Ecto neural progenitor cell (in vitro differentiated cells): ENCODE results near the gene PAPOLB.

Source experiments
- DNase-seq: peaks from one replicate; pipeline ENCODE4 v3.0.0-alpha.2; 2018; ENCODE audit warnings: low spot score

The PAPOLB gene

DNA sequence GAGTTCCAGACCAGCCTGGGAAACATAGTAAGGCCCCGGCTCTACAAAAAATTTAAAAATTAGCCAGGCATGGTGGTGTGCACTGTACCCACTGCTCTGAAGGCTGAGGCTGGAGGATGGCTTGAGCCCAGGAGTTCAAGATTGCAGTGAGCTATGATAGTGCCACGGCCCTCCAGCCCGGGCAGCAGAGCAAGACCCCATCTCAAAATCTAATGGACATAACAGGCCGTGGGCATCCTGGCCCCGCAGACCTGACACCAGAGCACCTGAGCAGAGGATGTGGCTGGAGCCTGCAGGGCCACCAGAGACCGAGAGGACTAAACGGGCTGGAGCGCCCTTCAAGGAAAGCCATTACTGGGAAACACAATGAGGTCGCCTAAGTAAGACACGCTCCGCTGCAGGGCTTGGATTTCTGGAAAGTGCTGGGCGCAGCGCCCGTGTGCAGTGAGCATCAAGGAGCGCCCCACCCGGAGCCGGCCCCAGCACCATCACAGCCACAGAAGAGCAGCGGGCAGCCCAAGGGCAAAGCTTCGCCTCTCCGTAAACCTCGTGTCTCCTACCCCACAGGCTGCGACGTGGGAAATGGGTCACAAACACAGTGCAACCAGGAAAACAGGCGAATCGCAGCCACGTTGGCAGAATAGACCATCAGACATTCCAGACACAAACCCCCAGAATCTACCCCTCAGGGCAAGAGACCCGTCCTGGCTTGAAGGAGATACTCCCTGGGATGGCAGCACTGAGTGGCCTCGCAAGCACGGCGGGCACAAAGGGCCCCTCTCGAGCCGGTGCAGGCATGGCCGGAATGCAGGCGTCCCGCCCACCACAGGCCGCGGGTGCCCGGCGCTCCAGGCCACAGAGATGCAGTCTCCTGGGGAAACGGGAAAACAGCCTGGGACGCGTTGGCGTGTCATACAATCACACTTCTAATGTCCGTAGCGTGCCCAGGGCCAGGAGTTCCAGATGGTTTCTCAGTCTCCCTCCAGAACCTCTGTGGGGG lies 16.8 kb upstream of the PAPOLB start:
- no peak for DNase-seq

DNA sequence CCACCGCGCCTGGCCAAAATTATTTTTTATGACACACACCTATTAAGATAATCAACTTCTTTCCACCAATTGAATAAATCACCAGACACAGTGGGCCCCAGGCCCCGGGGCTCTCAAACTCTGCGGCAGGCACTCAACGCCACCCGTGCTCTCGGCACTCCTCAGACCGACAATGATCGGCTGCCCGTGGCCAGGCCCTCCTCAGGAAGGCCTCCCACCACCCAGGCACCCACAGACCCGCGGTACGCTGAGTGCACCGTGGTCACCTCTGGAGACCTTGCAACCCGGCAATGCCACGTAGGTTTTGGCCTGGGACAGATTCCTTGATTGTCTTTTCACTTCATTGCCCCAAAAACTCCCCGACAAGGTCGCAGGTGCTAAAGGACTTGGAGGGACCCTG lies 14.8 kb upstream of the PAPOLB start:
- no peak for DNase-seq

DNA sequence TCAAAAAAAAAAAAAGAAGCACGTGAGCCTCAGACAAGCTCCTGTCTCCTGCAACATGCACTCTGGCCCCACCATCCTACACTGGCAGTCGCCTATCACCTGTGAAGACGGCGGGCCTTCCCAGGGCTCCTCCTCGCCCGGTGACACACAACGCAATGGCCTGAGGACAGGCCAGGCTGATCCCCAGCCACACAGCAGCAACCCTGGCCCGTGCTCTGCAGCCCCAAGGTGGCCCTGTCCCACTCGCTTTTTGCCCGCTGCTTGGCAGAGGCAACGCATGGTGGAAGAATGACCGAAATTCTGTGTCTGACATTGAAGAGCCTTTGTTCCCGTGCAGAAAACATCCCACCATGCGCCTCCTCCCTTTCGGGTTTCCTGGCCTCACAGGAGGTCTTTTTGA lies 13.6 kb upstream of the PAPOLB start:
- DNase-seq: no peak

DNA sequence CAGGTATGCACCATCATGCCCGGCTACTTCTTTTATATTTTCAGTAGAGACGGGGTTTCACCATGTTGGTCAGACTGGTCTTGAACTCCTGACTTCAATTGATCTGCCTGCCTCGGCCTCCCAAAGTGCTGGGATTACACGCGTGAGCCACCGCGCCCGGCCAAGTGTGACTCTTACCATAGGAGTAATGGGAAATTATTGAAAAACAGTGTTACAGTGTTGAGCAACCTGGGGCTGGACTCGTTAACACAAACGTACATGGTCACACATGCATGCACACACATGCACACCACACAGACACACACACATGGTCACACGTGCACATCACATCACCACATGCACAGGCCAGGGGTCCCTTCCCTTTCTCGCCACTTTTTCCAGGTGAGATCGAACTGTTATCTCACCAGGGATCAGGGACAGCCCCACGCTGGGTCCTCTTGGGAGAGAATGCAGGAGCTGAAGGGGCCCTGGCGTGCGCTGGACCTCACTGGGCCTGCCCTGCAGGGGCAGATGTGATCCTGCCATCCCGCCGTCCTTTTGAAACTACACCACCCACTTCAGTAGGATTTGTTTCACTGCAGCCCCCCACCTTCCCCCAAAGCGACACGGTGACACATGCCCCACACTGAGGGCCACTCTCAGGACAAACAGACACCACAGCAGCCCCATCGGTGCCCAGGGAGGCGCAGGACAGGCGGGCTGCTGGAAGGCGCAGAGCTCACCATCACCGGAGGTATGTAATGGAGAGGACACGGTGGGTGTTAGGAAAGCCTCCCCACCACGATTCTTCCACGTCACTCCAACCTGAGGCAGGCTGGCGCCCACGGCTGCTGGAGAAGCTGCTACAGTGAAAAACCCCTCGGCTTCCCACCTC lies 11.5 kb upstream of the PAPOLB start:
- DNase-seq: no peak

DNA sequence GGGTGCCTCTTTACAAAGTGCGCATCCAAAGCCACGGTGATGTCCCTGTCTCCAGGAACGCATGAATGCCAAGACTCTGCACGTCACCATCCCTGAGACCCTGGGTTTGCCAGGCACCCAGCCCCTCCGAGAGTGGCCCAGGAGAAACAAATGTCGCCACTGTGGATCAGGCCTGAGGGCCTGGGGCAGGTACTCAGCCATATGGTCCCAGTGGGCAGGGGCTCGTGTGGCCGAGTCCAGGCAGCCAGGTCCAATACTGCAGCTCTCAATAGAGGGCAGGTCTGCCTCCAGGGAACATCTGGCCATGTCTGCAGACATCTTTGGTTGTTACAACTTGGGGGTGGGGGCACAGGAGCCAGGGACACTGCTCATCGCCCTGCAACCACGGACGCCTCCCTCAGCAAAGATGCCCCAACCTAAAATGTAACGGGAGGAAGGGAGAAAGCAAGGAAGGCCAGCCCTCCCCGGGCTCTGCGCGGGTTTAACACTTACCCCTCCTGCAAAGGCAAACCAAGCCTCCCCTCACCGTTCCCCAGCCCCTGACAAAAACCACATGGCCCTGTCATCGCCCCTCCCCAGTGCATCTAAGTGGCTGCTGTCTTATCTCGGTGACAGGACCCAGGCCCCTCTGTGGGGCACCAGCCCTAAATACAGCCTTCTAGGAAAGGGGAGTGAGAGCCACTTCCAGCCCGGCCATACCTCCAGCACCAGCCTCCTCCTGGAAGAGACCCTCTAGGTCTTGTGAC lies 10.3 kb upstream of the PAPOLB start:
- no peak for DNase-seq

DNA sequence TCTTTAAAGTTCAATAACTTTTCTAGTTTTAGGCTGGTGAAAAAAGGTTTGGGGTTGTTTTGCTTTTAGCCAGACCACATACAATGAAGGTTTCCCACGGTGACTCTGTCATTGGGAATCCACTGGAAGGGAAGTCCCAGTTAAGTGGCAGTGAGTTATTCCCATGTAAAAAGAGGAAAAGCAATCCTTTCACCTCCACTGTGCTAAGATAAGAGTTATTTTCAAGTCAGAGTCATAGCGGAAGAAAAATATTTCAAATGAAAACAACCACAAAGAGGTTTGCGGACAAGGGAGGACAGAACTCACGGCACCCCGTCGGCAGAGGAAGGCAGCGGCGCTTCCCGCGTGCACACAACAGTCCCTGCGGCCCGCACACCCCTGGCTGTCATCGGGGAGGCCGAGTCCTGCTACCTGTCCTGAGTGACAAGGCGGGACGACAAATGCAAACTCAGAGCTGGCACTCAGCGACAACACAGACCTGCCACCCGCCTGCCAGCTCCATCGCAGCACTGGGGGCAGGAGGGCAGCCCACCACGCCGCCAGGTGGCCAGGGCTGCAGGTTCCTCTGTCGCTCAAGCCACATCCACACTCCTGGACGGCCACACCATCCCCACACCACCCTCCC lies 9.3 kb upstream of the PAPOLB start:
- DNase-seq: no peak

DNA sequence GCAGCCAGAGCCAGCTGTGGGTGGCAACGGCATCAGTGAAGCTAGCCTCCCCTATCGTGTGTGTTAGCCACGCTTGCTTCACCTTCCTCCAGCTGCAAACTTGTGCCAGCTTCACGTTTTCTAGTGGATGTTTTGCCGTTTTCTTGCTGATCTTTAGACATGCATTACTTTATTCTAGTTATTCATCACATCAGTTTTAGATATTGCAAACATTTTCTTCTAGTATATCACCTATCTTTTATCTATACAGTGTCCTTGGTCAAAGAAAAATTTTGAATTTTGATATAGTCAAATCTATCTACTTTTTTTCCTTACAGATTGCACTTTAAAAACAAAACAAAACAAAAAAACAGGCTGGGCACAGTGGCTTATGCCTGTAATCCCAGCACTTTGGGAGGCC lies 6.7 kb upstream of the PAPOLB start:
- no peak for DNase-seq

DNA sequence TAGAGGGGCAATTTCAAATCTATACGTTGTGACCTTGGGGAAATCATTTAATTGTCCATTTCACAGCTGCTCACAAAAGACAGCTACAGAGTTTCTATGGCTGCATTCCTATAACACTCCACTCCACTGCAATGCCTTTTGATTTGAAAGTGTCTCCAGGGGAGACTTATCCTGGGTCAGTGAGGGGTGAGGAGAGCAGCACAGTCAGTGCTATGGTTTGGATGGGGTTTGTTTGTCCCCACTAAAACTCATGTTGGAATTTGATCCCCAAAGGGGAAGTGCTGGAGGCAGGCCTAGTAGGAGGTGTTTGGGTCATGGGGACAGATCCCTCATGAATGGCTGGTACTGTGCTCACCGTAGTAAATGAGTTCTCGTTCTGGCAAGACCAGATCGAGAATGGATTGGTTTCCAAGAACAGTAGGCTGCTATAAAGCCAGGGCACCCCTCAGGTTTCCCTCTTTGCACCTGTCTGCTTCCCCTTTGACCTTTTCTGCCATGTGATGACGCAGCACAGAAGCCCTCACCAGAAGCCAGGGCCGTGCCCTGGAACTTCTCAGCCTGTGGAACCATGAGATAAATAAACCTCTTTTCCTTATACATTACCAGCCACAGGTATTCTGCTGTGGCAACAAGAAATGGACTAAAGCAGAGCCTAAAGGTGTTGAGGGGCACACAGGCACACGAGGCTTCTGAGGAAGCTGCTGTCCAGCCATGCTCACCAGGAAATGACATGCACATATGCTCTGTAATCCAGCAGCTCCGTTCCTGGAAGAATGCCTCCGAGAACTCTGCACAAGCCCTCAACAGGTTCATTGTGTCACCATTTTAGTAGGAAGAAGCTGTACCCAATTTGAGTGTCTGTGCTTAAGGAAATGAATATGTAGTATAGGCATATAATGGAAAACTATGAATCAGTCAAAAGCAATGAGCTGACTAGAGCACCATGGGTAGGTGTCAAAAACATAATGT lies 5.0 kb upstream of the PAPOLB start:
- no peak for DNase-seq

DNA sequence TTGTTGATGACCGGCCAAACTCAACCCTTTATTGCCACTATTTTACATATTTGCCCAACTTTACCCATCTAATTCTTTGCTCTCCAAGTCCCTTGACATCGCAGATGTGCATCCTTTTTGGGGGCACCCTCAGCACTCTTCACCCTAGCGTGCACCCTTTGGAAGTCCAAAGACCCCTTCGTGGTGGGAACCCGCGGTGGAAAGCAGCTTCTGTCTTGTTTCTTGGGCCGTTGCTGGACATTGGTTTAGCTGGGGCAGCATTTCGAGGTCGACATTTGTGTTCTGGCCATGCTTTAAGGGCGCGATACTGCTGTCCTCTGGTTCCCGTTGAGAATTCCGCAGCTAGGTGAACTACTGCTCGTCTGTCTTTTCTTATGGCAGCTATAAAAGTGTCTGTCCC lies 326 bp upstream of the PAPOLB start:
- no peak for DNase-seq

DNA sequence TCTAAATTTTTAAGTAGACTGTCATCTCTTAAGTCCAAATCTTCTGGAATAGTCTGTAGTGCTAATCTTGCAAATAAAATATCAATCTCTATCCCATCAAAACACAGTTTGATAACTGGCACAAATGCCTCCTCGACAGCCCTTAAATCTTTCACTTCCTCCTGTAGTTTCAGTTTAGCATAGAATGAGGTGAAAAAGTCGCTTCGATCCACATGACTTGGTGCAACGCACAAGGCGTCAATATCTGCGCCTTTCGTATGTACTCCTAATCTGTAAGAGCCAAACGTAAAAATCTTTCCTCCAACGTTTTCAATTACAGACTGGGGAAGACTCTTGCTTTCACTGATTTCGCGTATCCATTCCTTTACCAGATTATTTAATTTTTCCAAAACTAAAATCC lies 603 bp downstream of the PAPOLB start:
- no peak for DNase-seq

DNA sequence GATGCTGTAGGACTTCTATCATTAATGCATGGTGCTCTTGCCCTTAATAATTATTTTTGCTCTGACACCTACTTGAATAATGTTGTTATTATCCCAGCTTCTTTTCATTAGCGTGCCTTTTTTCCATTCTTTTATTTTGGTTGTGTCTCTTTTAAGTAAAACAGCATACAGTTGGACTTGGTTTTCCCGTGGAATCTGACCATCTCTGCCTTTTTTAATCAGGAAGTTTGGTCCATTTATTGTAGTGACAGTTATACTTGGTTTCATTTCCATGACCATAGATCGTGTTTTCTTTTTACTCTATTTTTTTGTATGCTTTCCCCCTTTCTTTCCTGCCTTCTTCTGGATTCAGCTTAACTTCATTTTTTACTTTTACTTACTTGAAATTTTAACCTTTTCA lies 4.6 kb downstream of the PAPOLB start:
- no peak for DNase-seq

DNA sequence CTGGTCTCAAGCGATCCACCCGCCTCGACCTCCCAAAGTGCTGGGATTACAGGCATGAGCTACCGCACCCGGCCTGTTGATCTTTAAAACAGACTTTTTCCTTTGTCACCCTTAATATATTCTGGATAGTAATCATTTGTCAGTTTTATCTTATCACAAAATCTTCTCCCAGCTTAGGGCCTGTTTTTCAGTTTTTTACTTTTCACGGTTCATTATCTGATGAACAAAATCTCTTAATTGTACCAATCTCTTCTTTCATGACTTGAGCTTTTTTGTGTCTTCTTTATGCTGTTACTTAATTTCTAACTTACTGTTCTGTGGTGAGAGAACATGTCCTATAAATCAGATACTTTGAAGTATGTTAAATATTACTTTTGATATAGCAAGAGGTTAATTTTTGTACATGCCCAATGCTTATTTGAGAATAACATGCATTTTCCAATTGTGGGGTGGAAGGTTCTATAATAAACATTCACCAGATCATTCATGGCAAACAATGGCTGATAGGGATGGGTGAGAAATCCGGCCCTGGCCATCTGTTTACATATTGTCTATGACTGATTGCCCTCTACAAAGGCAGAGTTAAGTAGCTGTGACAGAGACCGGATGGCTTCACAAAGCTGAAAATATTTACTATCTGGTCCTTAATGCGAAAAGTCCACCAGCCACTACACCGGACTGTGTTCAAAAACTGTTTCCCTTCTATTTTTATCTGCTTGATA lies 5.3 kb downstream of the PAPOLB start:
- no peak for DNase-seq

DNA sequence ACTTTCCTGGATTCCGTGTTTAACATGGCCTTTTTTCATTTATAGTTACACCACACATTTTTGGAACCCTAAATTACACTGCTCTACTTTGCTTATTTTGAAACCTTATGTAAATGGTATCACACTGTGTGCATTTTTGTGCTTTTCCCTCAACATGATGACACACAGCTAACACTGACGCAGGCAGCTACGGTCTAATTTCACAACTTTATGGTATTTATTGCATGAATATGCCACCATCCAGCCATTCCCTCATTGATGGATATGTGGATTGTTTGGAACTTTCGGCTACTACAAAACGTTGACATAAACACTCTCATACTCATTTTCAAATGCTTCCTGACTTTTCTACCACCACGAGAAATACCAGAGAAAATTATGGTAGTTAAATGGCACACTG lies 6.9 kb downstream of the PAPOLB start:
- no peak for DNase-seq

DNA sequence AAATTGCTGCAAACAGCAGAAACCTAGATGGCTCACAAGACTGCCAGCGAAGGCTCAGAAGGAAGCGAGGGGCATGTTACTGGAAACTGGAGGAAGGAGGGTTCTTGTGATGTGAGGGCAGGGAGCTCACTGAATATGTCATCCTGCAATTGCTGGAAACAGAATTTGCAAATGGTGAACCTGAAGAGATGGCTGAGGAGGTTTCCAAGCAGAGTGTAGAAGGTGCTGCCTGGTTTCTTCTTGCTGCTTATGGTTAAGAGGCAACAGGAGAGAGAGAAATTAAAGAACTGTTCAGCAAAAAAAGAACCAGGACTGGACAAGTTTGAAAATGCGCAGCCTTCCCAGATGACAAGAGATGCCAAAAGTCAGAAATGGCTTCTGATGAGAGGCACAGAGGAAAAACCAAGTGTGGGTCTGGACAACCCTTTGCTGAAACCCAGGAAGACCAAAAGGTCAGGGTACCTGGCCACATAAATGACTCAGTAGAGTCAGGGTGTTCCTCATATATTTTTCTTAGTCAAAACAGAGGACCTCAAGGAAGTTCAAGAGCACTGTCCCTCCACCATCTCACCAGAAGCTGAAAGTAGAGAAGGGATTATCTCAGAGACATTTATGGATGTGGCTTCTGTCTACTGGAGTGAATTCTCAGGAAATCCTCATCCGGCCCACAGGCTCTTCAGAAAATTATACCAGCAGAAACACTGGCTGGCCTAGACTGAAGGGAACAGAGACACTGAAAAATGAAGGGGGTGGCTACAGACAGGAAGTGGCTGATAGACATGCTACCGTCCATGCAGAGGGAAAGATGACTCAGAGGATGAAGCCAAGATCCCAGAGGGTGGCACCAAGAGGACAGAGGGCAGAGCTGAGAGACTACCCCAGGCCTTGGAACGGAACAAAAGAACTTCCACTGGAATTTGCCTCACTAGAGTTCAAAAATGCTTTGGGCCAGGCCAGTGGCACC lies 10.1 kb downstream of the PAPOLB start:
- no peak for DNase-seq

DNA sequence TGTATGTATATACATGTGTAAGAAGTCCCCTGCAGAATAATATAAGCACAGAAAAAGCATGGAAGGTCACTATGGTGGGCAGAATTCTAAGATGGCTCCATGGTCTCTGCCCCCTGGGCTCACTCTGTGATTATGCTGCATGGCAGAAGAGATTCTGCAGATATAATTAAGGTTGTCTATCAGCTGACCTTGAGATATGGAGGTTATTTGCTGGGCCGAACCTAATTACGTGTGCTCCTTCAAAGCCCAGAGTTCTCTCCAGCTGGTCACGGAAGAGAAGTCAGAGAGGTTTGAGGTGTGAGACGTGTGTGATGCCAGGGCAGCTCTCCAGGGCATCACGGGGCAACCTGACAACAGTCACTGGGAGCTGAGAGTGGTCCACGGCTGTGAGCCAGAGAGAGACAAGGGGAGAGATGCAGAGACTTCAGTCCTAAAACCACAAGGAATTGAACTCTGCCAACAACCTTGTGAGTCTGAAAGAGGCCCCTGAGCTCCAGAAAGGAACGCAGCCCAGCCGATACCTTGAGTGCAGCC lies 11.5 kb downstream of the PAPOLB start:
- DNase-seq: no peak

DNA sequence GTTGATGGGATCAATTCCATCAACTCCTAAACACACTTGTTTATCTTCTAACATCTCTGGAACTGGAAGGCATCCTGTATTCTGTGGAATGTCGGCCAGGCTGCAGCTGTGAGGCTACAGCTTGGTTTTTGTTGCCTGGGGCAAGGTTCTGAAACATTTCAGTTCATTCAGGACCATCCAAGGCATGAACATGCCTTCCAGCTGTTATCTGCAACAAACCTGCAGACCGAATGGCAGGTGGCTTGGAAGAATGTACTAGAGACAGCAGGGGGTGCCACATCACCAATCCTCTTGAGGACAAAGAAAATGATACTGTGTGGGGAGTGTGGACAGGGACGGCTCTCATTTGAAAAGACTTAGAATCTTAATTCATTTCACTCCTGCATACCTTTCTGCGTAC lies 12.4 kb downstream of the PAPOLB start:
- no peak for DNase-seq

DNA sequence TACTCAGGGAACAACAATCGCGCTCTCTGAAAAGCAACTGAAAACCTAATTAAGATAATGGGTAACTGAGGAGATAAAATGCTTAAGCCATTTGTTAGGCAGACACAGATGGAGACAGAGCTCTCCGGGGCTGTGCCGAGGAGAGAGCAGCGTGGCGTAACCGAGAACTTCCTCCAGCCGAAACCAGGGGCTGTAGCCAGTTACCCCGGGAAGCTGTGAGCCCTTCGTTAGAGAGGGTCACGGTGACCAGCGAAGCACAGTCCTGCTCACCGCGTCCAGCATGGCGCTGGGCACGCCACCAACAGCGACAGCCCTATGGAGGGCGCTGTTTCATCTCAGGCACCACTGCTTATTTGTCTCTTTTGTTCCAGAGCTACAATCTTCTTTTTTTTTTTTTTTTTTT lies 16.1 kb downstream of the PAPOLB start:
- DNase-seq: peak; percentile 66

DNA sequence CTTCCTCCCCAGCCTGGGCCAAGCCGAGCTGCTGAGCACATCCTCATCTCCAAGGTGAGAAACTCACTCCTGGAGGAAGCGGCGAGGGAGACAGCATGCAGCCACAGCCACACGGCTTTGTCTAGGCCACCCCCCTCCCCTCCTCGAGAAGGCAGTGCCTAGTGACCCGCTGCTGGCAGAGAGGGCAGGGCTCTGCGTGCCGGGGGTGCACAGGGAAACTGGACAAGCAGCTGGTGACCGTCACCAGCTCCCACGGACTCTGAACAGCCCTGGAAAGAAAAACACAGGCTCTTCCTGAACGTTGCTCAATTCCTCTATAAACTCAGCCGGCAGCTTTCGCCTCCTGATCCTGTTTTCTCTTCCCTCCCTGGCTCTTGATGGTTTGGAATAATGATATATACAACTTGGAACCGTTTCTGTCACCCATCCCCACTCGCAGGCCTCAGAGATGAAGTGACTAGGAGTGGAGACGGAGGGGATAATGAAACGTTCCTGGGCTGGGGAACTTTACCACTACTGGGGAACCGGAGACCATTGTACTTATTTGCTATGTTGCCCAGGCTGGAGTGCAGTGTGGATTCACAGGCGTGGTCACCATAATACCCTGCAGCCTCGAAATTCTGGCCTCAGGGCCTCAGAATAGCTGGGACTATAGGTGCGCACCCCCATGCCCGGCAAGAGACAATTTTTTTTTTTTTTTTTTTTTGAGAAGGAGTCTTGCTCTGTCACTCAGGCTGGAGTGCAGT lies 19.3 kb downstream of the PAPOLB start:
- DNase-seq: no peak
